HEK293T (cell line): ENCODE measurements around the gene RAB26.

ENCODE experiments used
- BHLHE40 ChIP-seq: fragments of 450-650 bp; IDR thresholded peaks from 2 replicates; pipeline ENCODE4 v1.6.1; 2016; ENCODE audit warnings: mild to moderate bottlenecking, moderate library complexity, borderline replicate concordance
- L3MBTL2 ChIP-seq: fragments of 450-650 bp; conservative IDR thresholded peaks from 2 replicates; pipeline ENCODE4 v1.6.1; 2016; ENCODE audit warnings: mild to moderate bottlenecking
- NFRKB ChIP-seq: fragments of 450-650 bp; IDR thresholded peaks from 2 replicates; pipeline ENCODE4 v1.6.1; 2016; ENCODE audit warnings: mild to moderate bottlenecking, moderate library complexity

- no peak for TF ChIP-seq BHLHE40
- no peak for TF ChIP-seq NFRKB
- TF ChIP-seq L3MBTL2, result no peak
These were observed 32.0 kb downstream of the RAB26 start for GRCh38 chr16:2180461-2180860.
